ENCODE measurements around the gene ERP44. TPM values are rescaled to one million over a fixed set of nuclear protein-coding genes. Genes with fewer than 3 reads are reported as not detected.

Gene ERP44
- total RNA-seq, 1 experiment from 2014 or later = 9.4 TPM

DNA sequence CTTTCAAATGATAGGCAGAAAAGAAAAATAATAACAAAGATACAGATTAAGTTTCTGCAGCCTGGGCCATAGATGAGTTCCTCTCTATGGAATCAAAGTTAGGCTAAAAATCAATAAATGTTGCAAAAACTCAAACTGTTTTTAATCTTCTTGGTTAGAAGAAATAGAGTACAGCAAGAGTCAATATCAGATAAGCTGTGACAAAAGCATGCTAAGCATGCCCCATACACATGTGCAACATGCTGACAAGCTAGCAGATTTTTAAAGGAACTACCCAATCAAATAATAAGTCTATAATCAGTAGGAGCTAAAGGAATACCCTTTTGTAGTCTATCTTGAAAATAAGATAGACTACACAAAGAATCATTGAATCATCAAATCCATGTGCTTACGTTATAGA, 6.7 kb downstream of the ERP44 start:
- BruUV-seq (replicated peaks) = no TSS peak
- Histone ChIP-seq H3K9ac (ENCODE audit: low read length) (no peak overlapping the region), H3K4me2 (ENCODE audit: low read length) (no peak overlapping the region), H3K9me3 (ENCODE audit: control insufficient read depth in 1 of 2, insufficient read depth in 1 of 2, low read depth in 1 of 2, low read length in 2 of 2) (no peaks in the 10 kb centered on the region), H3K36me3 (ENCODE audit: control insufficient read depth in 1 of 2, insufficient read depth in 2 of 2, low read length in 2 of 2) (no peaks in the 10 kb centered on the region), H3K9me2 (ENCODE audit: insufficient read depth) (no peaks in the 10 kb centered on the region), H3K4me1 (ENCODE audit: control insufficient read depth in 1 of 2, insufficient read depth in 2 of 2, low read length in 2 of 2) (no peaks in the 10 kb centered on the region; a peak in 1 of 4 replicates), H3K27me3 (ENCODE audit: insufficient read depth, low read length) (no peaks in the 10 kb centered on the region), H3K4me3 (replicated peaks in 1 of 2; ENCODE audit: low read depth in 1 of 2, low read length in 2 of 2) (no peak overlapping the region), H3K79me2 (ENCODE audit: insufficient read depth, low read length) (peaks cover 91% of the 10 kb centered on the region), H3K27ac (ENCODE audit: low read depth, low read length) (no peak overlapping the region), H4K20me1 (ENCODE audit: insufficient read depth) (peaks cover 3% of the 10 kb centered on the region; the same call in 1 of the 2 replicates), H2AFZ (ENCODE audit: low read depth, low read length, poor library complexity, severe bottlenecking) (no peak overlapping the region)
- ChIA-PET CTCF (no interaction called here), POLR2A (interaction anchor here (1.1 kb wide), 1 partner anchor 12 kb away, joined by 3 read pairs; no protein-coding TSS in a partner anchor), RAD21 (ENCODE audit: low non-redundant PET in 1 of 2, low total read pairs in 2 of 2, uncharacterized antibody in 2 of 2, unreplicated experiment in 2 of 2) (no interaction called here)
- TF ChIP-seq CBX3 (IDR thresholded peaks at IDR 0.05; ENCODE audit: low read depth) (no peak), EZH2phosphoT487 (IDR thresholded peaks at IDR 0.05; ENCODE audit: borderline replicate concordance) (no peak), POLR2A (IDR thresholded peaks at IDR 0.05; ENCODE audit: borderline replicate concordance, extremely low read depth, insufficient read depth, insufficient read length) (no peak), SRF (IDR thresholded peaks at IDR 0.05; ENCODE audit: low read depth) (no peak), YY1 (IDR thresholded peaks at IDR 0.05; ENCODE audit: extremely low read depth, insufficient replicate concordance, low read depth, low read length) (no peak), POLR2AphosphoS5 (IDR thresholded peaks at IDR 0.05; ENCODE audit: low read depth, low read length) (no peak), EZH2 (IDR thresholded peaks at IDR 0.05) (no peak), JUND (IDR thresholded peaks at IDR 0.05) (no peak)
- TF ChIP-seq, protein P1, sequence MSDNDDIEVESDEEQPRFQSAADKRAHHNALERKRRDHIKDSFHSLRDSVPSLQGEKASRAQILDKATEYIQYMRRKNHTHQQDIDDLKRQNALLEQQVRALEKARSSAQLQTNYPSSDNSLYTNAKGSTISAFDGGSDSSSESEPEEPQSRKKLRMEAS (IDR thresholded peaks at IDR 0.05) = no peak
- TF ChIP-seq, protein P2, sequence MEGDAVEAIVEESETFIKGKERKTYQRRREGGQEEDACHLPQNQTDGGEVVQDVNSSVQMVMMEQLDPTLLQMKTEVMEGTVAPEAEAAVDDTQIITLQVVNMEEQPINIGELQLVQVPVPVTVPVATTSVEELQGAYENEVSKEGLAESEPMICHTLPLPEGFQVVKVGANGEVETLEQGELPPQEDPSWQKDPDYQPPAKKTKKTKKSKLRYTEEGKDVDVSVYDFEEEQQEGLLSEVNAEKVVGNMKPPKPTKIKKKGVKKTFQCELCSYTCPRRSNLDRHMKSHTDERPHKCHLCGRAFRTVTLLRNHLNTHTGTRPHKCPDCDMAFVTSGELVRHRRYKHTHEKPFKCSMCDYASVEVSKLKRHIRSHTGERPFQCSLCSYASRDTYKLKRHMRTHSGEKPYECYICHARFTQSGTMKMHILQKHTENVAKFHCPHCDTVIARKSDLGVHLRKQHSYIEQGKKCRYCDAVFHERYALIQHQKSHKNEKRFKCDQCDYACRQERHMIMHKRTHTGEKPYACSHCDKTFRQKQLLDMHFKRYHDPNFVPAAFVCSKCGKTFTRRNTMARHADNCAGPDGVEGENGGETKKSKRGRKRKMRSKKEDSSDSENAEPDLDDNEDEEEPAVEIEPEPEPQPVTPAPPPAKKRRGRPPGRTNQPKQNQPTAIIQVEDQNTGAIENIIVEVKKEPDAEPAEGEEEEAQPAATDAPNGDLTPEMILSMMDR (IDR thresholded peaks at IDR 0.05 in 2 of 3, conservative IDR thresholded peaks at IDR 0.05 in 1 of 3; ENCODE audit: borderline replicate concordance in 1 of 3, insufficient read depth in 1 of 3, low read depth in 2 of 3, low read length in 2 of 3) = no peak
- DNase-seq (ENCODE audit: low read depth, low spot score) = no peak
- intact Hi-C loops (cut with micrococcal nuclease) = no loop called here
- ATAC-seq = no peak

Data from HCT116 (cell line).